Colon (tissue), 2 donors: ENCODE results near the gene AMMECR1L.
A peak's percentile ranks its signal among the peaks of the same experiment; 100 is the strongest.
"Not testable (repeated sequence)": the region's sequence is repeated elsewhere in the genome, so short reads cannot be mapped to it uniquely, and the experiment has no call there.

ENCODE experiments used
- FAIRE-seq: peaks from 2 replicates; lab custom pipeline; 2012; peaks lifted over from hg19 to GRCh38; lab: Jason Lieb, UNC
- donor health status: control.
- donor health status: control.

The AMMECR1L gene

GRCh38 chr2:127885780-127886592 is at the start of gene AMMECR1L:
Gene AMMECR1L, minus strand, starts transcription at chr2:127885956. Its CDS starts 11,722 bp downstream, at chr2:127874234.
- peak; percentile 38 for FAIRE-seq

DNA sequence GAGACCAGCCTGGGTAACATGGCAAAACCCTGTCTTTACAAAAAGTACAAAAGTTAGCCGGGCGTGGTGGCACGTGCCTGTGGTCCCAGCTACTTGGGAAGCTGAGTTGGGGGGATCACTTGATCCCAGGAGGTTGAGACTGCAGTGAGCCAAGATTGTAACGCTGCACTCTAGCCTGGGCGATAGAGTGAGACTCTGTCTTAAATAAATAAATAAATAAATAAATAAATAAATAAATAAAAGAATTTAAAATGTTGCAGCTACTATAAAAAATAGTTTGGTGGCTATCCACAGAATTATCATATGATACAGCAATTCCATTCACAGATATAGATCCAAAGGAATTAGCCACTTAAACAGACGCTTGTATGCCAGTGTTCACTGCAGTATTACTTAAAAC is 49.6 kb upstream of the AMMECR1L start:
- no peak for FAIRE-seq

GRCh38 chr2:127932199-127932876 is 46.6 kb upstream of the AMMECR1L start:
- no peak for FAIRE-seq

DNA sequence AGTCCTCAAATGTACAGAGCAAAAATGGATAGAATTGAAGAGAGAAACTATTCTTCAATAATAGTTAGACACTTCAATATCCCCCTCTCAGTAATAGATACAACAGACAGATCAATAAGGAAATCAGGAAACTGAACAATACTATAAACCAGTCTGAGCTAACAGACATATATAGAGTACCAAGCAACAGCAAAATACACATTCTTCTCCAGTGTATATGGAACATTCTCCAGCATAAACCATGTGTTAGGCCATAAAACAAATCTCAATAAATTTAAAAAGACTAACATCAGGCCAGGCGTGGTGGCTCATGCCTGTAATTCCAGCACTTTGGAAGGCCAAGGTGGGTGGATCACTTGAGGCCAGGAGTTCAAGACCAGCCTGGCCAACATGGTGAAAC is 43.7 kb upstream of the AMMECR1L start:
- no peak for FAIRE-seq

DNA sequence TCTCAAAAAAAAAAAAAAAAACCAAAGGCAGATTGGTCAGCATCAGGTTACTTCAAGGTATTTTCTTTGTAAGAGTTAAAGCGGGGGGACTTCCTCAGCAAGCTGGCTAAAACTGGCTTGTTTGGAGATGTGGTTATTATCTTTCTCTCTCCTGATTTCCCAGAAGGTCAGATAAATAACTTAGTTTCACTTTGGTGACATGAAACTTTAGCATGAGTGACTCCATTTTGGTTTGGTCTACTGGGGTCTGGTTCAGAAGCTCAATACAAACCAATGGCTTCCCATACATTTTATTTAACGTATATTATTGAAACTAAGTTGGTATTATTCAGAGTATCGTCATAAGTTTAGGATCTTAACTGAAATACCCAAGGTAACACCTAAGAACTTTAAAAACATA is 41.6 kb upstream of the AMMECR1L start:
- FAIRE-seq = no peak

- no peak for FAIRE-seq
Measured at GRCh38 chr2:127917916-127918315, 32.2 kb upstream of the AMMECR1L start.

DNA sequence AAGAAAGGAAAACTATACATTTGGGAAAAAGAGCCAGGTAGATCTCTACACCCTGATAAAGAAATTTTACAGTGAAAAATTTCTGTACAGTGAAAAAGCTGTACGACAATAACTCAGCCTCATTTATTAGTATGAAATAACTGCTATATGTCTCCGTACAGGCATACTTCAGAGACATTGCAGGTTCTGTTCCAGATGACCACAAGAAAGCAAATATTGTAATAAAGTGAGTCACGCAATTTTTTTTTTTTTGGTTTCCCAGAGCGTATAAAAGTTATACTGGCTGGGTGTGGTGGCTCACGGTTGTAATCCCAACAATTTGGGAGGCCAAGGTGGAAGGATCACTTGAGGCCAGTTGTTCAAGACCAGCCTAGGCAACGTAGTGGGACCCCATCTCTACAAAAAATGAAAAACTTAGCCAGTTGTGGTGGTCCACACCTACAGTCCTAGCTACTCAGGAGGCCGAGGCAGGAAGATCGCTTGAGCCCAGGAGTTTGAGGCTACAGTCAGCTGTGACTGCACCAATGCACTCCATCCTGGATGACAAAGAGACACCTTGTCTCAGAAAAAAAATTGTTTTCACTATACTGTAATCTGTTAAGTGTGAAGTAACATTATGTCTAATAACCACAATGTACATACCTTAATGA is 28.2 kb upstream of the AMMECR1L start:
- no peak for FAIRE-seq

- FAIRE-seq = no peak
Measured at GRCh38 chr2:127911737-127912136, 26.0 kb upstream of the AMMECR1L start.

DNA sequence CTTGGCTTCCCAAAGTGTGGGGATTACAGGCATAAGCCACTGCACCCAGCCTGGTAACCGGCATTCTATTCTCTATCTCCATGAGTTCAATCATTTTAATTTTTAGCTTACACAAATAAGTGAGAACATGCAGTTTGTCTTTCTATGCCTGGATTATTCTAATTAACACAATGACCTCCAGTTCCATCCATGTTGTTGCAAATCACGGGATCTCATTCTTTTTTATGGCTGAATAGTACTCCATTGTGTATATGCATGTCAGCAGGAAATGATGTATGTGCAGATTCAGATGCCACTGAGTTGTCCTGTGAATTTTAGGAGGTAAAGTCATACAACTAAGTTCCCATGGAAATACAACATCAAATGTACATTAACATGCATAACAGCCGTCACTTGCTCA is 24.7 kb upstream of the AMMECR1L start:
- FAIRE-seq = no peak

GRCh38 chr2:127909019-127909418 is 23.3 kb upstream of the AMMECR1L start:
- no peak for FAIRE-seq

DNA sequence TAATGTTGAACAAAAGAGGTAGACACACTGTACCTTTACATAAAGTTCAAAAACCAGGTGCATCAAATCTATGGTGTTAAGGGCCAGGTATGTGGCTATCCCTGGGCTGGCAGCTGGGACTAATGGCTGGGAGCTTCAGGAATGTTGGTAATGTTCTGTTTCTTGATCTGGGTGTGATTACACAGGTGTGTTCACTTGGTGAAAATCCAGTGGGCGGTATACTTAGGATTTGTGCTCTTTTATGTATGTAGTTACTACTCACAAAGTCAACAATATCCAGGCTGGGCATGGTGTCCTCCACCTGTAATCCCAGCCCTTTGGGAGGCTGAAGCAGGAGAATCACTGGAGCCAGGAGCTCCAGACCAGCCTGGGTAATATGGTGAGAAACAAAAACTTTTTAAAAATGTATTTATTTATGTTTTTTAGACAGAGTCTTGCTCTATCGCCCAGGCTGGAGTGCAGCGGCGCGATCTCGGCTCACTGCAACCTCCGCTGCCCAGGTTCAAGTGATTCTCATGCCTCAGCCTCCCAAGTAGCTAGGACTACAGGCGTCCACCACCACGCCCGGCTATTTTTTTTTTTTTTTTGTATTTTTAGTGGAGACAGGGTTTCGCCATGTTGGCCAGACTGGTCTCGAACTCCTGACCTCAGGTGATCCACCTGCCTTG is 22.1 kb upstream of the AMMECR1L start:
- not testable (repeated sequence) for FAIRE-seq

- FAIRE-seq = no peak
Measured at GRCh38 chr2:127906206-127906926, 20.6 kb upstream of the AMMECR1L start.

- FAIRE-seq = no peak
Measured at GRCh38 chr2:127901339-127902056, 15.7 kb upstream of the AMMECR1L start.

GRCh38 chr2:127897531-127898211 is 11.9 kb upstream of the AMMECR1L start:
- FAIRE-seq = no peak

GRCh38 chr2:127893494-127893893 is 7.7 kb upstream of the AMMECR1L start:
- no peak for FAIRE-seq

DNA sequence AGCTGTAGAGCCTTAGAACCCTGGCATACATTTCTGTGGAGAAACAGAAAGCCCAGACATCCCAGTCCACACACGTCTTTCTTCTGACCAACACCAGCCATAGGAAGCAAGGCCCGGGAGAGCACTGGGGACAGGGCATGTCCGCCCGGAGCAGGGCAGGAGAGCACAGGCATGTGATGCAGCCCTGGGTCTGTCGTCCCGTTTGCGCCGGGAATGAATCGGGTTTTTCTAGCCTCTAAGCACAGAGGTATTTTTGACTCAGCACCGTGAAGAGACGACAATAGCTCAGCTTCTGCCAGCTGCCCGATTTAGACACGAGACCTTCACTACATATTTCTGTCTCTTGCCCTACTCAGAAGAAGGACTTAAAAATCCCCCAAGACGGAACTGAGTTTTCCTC is 7.3 kb upstream of the AMMECR1L start:
- FAIRE-seq = no peak

DNA sequence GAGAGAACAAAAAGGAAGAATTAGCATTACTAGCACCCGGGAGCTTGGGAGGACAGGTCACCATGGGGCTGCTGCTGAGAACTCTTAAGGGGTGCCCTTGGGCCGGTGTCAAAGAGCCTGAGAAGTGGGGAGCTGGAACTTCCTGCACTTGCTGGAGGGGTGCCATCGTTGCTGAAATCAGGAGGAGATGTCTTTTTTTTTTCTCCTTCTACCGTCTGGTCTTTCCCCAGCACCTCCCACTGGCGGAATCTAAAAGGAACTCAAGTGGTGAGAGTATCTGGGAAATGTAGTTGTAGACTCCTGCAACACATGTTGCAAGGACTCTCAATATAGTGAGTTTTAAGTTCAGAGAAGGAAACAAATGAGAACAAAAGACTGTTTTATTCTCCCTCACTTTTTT is 6.1 kb upstream of the AMMECR1L start:
- no peak for FAIRE-seq

DNA sequence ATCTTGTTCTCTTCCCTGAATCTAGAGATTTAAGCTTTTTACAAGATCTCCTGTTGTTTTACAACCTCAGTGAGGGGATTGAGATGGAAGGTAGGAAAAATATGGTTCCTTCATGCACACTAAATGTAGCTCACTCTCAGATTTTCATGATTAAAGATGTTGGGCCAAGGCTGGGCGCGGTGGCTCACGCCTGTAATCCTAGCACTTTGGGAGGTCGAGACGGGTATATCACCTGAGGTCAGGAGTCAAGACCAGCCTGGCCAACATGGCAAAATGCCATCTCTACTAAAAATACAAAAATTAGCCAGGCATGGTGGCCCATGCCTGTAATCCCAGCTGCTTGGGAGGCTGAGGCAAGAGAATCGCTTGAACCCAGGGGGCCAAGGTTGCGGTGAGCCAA is 5.0 kb upstream of the AMMECR1L start:
- not testable (repeated sequence) for FAIRE-seq

- no peak for FAIRE-seq
Measured at GRCh38 chr2:127888772-127889171, 3.0 kb upstream of the AMMECR1L start.

GRCh38 chr2:127887776-127888130 is 2.0 kb upstream of the AMMECR1L start:
- FAIRE-seq = no peak
